ENCODE measurements around the gene CX3CR1. TPM values are rescaled to one million over a fixed set of nuclear protein-coding genes. Genes with fewer than 3 reads are reported as not detected.
A peak's percentile ranks its signal among the peaks of the same experiment; 100 is the strongest.

CX3CR1 gene
- total and polyA plus RNA-seq, 9 of the 15 experiments (the other 6 are each of a cell fraction or from before 2014, with no cell fraction given) = 0.03 to 0.21 TPM; not detected in 7

- 2% methylated on average over 4 of the region's 4 CpGs for WGBS (ENCODE audit: insufficient coverage, low coverage, missing lambda C conversion rate)
- in situ Hi-C loops (cut with MboI) = no loop called here
- no peak overlapping the region for H3K9ac ChIP-seq (ENCODE audit: insufficient read depth in 1 of 2, low read depth in 2 of 2, low read length in 2 of 2)
- no peak for ATAC-seq
- H3K79me2 ChIP-seq (ENCODE audit: control insufficient read depth, insufficient read depth, low read length) = no peaks in the 10 kb centered on the region
- no peaks in the 10 kb centered on the region for H3K36me3 ChIP-seq (ENCODE audit: control insufficient read depth, insufficient read depth, low read length)
- intact Hi-C loops (cut with micrococcal nuclease) = no loop called here
- no peaks in the 10 kb centered on the region for H3K9me1 ChIP-seq (ENCODE audit: control insufficient read depth, insufficient read depth, low read length)
- H3K4me2 ChIP-seq (ENCODE audit: insufficient read depth, low read length) = no peak overlapping the region
- ChIA-PET CTCF (ENCODE audit: low intra/inter-chr PET ratio) (no interaction called here), POLR2A (interaction anchor here (1.2 kb wide), 1 partner anchor 11 kb away, joined by 4 read pairs; no protein-coding TSS in a partner anchor)
- peaks cover 3 to 20% of the 10 kb centered on the region in 2 experiments; a peak in 3 of 5 replicates for H3K27me3 ChIP-seq (ENCODE audit: control insufficient read depth in 2 of 2, insufficient read depth in 2 of 2, low read length in 2 of 2)
- H3K9me3 ChIP-seq (replicated peaks; ENCODE audit: control insufficient read depth, insufficient read depth, low read depth, low read length) = peaks cover 3% of the 10 kb centered on the region; the same call in 1 of the 2 replicates
- H2AFZ ChIP-seq (ENCODE audit: low read depth, low read length) = no peak overlapping the region
- TF ChIP-seq CREB5 (CRISPR knock-in tag; IDR thresholded peaks at IDR 0.05) = no peak
- TF ChIP-seq ZNF121 (CRISPR knock-in tag; conservative IDR thresholded peaks at IDR 0.05) = peak; percentile 82
- no peak for TF ChIP-seq KDM2B (CRISPR knock-in tag; IDR thresholded peaks at IDR 0.05)
- no peaks in the 10 kb centered on the region for H3K4me1 ChIP-seq (replicated peaks in 1 of 2; ENCODE audit: control insufficient read depth in 2 of 2, insufficient read depth in 2 of 2, low read length in 2 of 2)
- no peaks in the 10 kb centered on the region for H4K20me1 ChIP-seq (replicated peaks; ENCODE audit: control insufficient read depth, insufficient read depth, low read length)
- DNase-seq (ENCODE audit: extremely low read depth in 1 of 4, low spot score in 3 of 4) = no peak
- H3K27ac ChIP-seq (ENCODE audit: extremely low read depth, low read depth, low read length) = no peak overlapping the region
- BruUV-seq (replicated peaks) = no TSS peak
- FAIRE-seq = no peak
- H3K4me3 ChIP-seq = no peak overlapping the region
Observed at GRCh38 chr3:39296197-39297077, 16.6 kb upstream of the CX3CR1 start.
